ENCODE results near the gene AQP1.

- TF ChIP-seq POLR2A (IDR thresholded peaks at IDR 0.05) (no peak), POLR2AphosphoS5 (IDR thresholded peaks at IDR 0.05) (no peak)
- TF ChIP-seq, protein P1, sequence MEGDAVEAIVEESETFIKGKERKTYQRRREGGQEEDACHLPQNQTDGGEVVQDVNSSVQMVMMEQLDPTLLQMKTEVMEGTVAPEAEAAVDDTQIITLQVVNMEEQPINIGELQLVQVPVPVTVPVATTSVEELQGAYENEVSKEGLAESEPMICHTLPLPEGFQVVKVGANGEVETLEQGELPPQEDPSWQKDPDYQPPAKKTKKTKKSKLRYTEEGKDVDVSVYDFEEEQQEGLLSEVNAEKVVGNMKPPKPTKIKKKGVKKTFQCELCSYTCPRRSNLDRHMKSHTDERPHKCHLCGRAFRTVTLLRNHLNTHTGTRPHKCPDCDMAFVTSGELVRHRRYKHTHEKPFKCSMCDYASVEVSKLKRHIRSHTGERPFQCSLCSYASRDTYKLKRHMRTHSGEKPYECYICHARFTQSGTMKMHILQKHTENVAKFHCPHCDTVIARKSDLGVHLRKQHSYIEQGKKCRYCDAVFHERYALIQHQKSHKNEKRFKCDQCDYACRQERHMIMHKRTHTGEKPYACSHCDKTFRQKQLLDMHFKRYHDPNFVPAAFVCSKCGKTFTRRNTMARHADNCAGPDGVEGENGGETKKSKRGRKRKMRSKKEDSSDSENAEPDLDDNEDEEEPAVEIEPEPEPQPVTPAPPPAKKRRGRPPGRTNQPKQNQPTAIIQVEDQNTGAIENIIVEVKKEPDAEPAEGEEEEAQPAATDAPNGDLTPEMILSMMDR (IDR thresholded peaks at IDR 0.05), result no peak
These were observed 20.4 kb downstream of the AQP1 start for GRCh38 chr7:30931929-30932540.
